Kidney glomerular epithelial cell (primary cell): ENCODE measurements around the gene DPEP2.
"Not testable (repeated sequence)": the region's sequence is repeated elsewhere in the genome, so short reads cannot be mapped to it uniquely, and the experiment has no call there.

Experiments used
- DNase-seq: peaks from one replicate; lab custom pipeline; 2025; lab: John Stamatoyannopoulos, UW

DPEP2 gene

DNA sequence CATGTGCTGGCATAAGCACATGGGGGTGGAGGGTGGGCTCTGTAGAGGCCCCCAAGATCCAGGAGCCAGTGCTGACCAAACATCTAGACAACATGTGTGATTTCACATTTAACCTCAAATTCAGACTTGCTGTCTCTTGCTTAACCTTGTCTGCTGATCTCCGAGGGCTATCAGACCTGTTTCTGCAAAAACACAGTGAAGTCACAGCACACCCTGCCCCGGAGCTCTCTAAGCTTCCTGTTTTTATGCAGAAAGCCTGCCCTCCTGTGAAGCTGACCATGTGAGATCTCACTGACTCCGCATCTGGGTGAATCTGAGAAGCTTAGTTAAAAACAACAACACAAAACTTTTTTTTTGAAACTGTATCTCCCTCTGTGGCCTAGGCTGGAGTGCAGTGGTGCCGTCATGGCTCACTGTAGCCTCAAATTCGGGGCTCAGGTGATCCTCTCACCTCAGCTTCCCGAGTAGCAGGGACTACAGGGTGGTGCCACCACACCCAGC lies 6.6 kb upstream of the DPEP2 start:
- DNase-seq = no peak

- DNase-seq = no peak
Measured at GRCh38 chr16:68005211-68005610, 5.9 kb upstream of the DPEP2 start.

DNA sequence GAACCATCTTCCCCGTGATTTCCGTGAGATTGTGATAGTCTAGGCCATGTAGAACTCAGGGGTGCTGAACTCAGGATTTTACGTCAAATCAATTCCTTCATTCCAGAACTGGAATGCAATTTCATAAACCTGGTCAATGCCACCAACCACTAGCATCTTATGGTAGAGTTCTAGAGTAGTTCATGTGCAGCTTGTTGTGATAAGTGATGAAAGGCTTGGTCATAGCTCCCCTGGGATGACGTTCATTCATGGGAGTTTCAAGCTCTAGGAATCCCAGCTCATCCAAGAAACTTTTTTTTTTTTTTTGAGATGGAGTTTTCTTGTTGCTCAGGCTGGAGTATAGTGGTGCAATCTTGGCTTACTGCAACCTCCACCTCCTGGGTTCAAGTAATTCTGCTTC lies 3.7 kb upstream of the DPEP2 start:
- DNase-seq = no peak

GRCh38 chr16:68000450-68000849 lies 1.2 kb upstream of the DPEP2 start:
- DNase-seq = no peak

GRCh38 chr16:67999985-68000384 lies 701 bp upstream of the DPEP2 start:
- DNase-seq = no peak

- not testable (repeated sequence) for DNase-seq
Measured at GRCh38 chr16:67998231-67998778, 979 bp downstream of the DPEP2 start.

DNA sequence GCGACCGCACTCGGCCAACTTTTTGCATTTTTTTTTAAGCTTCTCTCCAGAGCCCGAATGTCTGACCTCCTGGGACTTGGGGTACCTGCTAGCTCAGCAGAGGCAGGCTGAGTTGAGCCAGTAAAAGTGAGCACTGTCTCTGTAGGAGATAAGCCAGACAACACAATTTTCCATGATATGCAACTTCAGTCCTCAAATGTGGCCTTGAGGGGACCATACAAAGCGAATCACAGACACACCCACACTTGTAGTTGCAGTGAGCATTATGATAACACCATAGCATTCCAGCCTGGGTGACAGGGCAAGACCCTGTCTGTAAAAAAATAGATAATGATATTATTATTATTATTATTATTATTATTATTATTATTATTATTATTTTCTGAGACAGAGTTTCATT lies 2.6 kb downstream of the DPEP2 start:
- DNase-seq = no peak

DNA sequence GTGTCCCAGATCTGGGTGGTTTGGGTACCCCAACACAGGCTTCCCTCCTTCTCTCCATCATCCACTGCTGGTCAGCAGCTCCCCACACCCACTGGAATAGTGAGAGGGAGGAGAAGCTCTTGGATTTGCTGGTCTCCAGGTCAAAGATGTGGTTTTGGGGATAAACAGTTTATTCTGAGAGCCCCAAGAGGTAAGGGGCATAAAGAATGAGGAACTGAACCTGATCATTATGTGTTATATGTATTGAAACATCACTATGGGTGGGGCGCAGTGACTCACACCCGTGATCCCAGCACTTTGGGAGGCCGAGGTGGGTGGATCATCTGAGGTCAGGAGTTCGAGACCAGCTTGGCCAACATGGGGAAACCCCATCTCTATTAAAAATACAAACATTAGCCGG lies 3.9 kb downstream of the DPEP2 start:
- no peak for DNase-seq

GRCh38 chr16:67994040-67994408 lies 5.3 kb downstream of the DPEP2 start:
- DNase-seq = not testable (repeated sequence)

DNA sequence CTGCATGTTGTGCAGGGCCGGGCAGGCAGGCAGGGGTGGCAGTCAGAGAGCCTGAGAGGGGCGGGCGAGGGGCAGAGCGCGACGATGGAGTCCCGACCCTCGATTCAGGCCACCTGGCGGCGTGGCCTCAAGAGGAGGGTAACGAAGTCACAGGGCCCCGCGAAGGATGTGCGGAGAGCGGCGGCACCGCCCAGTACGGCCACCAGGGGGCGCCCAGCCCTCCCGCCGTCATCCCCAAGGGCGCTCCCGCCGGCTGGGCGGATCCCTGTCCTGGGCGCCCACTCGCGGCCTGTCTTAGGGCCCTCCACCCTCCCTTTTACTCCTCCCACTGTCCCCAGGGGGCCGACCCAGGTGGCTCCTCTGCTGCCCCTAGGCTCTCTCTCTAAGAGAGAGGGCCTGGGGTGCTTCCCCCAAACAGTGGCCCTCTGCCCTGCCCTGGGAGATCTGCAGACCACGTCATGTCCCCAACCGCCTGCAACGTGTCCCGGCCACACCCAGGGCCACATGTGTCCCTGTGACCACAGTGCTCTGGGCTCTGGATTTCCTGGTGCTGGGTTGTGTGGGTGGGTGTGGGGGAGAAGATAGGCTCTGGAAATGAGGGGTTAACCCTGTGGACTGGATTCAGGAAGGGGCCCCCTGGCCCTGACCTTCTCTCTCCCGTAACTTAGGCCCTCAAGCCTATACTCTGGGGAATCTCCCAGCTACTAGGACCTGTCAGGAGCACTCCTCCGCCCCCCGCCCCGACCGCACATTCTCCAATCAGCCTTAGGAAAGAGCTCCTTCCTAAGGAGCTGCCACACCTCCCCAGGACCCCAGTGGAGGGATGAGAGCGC lies 5.9 kb downstream of the DPEP2 start:
- DNase-seq = no peak

GRCh38 chr16:67992661-67993206 lies 6.5 kb downstream of the DPEP2 start:
- DNase-seq = no peak

GRCh38 chr16:67990018-67990386 lies 9.3 kb downstream of the DPEP2 start:
- DNase-seq = no peak

- DNase-seq = no peak
Measured at GRCh38 chr16:67989322-67990017, 9.8 kb downstream of the DPEP2 start.

DNA sequence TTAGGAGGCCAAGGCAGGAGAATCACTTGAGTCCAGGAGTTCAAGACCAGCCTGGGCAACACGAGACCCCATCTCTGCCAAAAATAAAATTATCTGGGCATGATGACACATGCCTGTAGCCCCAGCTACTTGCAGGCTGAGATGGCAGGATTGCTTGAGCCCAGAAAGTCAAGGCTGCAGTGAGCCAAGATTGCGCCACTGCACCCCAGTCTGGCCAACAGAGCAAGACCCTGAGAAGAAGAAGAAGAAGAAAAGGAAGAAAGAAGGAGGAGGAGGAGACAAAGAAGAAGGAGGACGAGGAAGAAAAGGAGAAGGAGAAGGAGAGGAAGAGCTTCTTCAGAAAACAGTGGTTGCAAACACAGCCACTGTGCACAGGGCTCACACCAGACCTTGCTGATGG lies 10.6 kb downstream of the DPEP2 start:
- DNase-seq = no peak

DNA sequence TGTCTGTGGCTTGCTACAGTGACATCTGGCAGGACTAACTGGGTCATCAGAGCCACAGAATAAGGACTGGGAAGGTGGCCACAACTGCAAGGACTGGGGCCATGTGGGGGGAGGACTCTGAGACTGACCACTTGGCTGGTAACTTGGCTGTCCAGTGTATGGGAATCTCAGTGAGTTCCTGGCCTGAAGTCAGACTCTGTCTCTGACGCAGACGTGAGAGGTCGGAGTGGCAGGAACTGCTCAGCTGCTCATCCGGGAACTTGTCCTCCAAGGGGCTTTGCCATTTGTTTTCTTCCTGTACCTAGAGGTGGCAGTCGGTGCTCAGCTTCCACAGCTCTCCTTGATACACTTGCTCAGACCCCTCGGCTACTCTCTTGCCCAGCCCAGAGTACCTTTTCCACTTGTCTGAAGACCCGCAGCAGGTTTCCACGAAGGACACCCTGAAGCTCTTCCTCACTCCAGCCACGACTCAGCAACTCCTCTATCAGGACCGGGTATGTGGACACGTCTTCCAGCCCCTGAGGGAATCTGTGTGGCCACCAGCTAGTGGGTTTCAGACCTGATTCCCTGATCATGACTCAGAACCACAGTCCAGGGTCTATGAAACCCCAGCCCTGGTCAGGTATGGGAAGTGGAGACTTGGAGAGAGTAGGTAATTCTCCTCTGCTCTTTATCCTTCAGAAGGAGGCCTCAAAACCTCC lies 11.7 kb downstream of the DPEP2 start:
- no peak for DNase-seq

DNA sequence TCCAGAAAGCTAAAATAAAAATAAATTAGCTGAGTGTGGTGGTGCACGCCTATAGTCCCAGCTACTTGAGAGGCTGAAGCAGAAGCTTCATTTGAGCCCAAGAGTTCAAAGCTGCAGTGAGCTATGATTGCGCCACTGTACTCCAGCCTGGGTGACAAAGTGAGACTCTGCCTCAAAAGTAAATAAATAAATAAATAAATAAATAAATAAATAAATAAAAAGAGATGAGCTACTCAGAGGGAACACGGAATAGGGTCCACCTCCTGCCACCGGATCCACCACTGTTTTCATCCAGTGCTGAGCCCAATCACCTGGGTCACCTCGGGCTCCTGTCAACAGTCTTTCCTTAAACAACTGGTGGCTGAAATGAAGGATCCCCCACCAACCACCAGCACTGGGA lies 12.3 kb downstream of the DPEP2 start:
- DNase-seq = no peak

- no peak for DNase-seq
Measured at GRCh38 chr16:67982011-67982696, 17.1 kb downstream of the DPEP2 start.

DNA sequence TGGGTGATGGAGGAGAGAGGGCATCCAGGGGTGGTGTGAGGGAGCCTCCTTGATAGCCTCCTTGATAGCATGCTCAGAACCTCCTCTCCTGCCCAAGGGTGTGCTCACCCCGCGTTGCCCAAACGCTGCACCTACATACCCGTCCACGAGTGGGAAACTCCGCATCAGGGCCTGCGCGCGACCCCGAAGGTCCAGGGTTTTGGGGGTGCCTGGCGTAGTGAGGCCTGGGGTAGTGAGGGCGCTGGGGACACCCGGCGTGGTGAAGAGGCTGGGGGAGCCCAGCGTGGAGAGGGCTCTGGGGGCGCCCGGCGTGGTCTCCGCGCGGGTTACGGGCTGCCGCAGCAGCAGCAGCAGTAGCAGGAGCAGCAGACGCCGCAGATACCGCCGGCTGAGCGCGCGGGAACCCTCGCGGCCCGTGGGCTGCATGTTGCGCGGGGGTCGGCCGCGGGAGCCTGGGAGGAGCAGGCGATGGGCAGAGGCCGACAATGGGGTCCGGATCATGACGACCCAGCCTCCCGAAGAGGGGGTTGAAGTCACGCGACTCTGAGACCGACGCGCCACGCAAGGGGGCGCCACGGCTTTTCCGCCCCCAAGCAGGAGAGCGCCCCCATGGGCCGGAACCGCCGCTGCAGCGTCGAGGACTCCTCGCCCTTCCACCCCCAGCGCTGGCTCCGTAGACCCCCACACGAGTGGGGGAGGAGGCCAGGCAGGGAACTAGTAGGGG lies 19.2 kb downstream of the DPEP2 start, which contains the start of gene DPEP3:
TSS of gene DPEP3 (minus strand) at position 545 of the 724 bp plus-strand sequence. CDS start at position 426, 119 bp downstream.
- no peak for DNase-seq

DNA sequence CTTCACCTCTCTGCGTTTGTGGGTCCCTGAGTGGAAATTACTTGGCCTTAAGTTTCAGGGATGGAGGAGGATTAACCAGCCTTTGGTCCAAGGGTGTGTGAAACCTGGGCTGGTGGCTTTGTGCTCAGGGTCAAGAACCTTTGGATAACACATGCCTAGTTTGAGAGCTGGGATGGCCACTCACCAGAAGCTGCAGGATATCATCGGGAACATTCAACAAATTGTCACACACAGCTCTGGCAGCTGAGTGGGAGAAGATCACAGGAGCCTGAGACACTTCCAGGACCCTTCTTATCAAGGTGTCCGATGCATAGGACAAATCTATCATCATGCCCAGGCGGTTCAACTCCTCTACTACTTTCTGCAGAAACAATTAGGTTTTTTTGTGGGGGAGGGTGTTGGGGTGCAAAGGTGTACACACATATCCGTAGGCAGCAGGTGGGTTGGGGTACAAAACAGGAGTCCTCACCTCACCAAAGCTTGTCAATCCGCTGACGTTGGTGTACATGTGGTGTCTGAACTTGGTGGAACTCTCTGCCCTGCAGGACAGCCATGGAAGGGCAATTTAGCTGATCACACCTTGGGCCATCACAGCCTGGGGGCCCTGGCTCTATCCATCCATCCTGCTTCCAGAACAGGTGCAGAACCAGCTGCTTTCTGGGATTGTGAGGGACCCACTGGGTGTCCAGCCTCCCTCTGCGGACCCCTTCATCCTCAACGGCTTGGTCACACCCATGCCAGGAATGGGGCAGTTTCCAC lies 21.6 kb downstream of the DPEP2 start:
- DNase-seq = no peak

DNA sequence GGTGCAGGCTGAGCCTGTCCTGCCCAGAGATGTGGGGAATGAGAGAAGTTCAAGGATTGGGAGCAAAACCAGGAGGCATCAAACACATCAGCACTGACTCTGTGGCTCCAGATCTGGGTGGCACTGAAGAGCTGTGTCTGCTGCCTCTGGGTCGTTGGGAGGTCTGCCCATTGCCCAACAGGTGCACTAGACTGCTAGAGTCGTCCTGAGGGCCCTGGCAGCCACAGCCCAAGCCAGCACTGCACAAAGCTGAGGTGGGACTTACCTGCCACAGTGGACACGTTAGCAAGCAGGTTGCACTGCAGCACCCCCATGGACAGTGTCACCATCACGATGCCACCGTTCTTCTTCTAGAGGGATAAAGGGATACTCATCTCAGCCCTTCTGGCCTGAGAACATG lies 22.3 kb downstream of the DPEP2 start:
- no peak for DNase-seq
